Measurements from ENCODE around the gene DOCK7.
"Not testable (repeated sequence)": the region's sequence is repeated elsewhere in the genome, so short reads cannot be mapped to it uniquely, and the experiment has no call there.

DOCK7 gene

GRCh38 chr1:62694479-62694878 is 6.3 kb upstream of the DOCK7 start:
- not testable (repeated sequence) for DNase-seq (ENCODE audit: low read depth in 2 of 2)

GRCh38 chr1:62693123-62693522 is 4.9 kb upstream of the DOCK7 start:
- no peak for DNase-seq (ENCODE audit: low read depth in 2 of 2)

GRCh38 chr1:62691062-62691844 is 3.1 kb upstream of the DOCK7 start:
- no peak for DNase-seq (ENCODE audit: low read depth in 2 of 2)

GRCh38 chr1:62689524-62689923 is 1.3 kb upstream of the DOCK7 start:
- no peak for DNase-seq (ENCODE audit: low read depth in 2 of 2)

GRCh38 chr1:62688687-62689085 is 500 bp upstream of the DOCK7 start:
- no peak for DNase-seq (ENCODE audit: low read depth in 2 of 2)

GRCh38 chr1:62687421-62687902 is 724 bp downstream of the DOCK7 start:
- DNase-seq (ENCODE audit: low read depth in 2 of 2), result no peak

- DNase-seq (ENCODE audit: low read depth in 2 of 2), result no peak
These were observed 1.4 kb downstream of the DOCK7 start for GRCh38 chr1:62686822-62687221.

- no peak for DNase-seq (ENCODE audit: low read depth in 2 of 2)
These were observed 2.7 kb downstream of the DOCK7 start for GRCh38 chr1:62685431-62685859.

- DNase-seq (ENCODE audit: low read depth in 2 of 2), result no peak
These were observed 5.7 kb downstream of the DOCK7 start for GRCh38 chr1:62682531-62682930.

GRCh38 chr1:62680992-62681391 is 7.2 kb downstream of the DOCK7 start:
- DNase-seq (ENCODE audit: low read depth in 2 of 2), result not testable (repeated sequence)

- not testable (repeated sequence) for DNase-seq (ENCODE audit: low read depth in 2 of 2)
These were observed 10.4 kb downstream of the DOCK7 start for GRCh38 chr1:62677822-62678221.

GRCh38 chr1:62676611-62677356 is 11.4 kb downstream of the DOCK7 start:
- DNase-seq (ENCODE audit: low read depth in 2 of 2), result no peak

GRCh38 chr1:62673629-62674028 is 14.6 kb downstream of the DOCK7 start:
- no peak for DNase-seq (ENCODE audit: low read depth in 2 of 2)

- no peak for DNase-seq (ENCODE audit: low read depth in 2 of 2)
These were observed 16.2 kb downstream of the DOCK7 start for GRCh38 chr1:62672029-62672428.

- DNase-seq (ENCODE audit: low read depth in 2 of 2), result no peak
These were observed 33.4 kb downstream of the DOCK7 start for GRCh38 chr1:62654744-62655143.

GRCh38 chr1:62652387-62652786 is 35.8 kb downstream of the DOCK7 start:
- DNase-seq (ENCODE audit: low read depth in 2 of 2), result no peak

GRCh38 chr1:62643283-62643682 is 44.9 kb downstream of the DOCK7 start:
- no peak for DNase-seq (ENCODE audit: low read depth in 2 of 2)

GRCh38 chr1:62637392-62638105 is 50.6 kb downstream of the DOCK7 start:
- no peak for DNase-seq (ENCODE audit: low read depth in 2 of 2)

- no peak for DNase-seq (ENCODE audit: low read depth in 2 of 2)
These were observed 59.7 kb downstream of the DOCK7 start for GRCh38 chr1:62628506-62628905.

- no peak for DNase-seq (ENCODE audit: low read depth in 2 of 2)
These were observed 62.8 kb downstream of the DOCK7 start for GRCh38 chr1:62625415-62625814.

GRCh38 chr1:62621907-62622306 is 66.3 kb downstream of the DOCK7 start:
- no peak for DNase-seq (ENCODE audit: low read depth in 2 of 2)

GRCh38 chr1:62613890-62614289 is 74.3 kb downstream of the DOCK7 start:
- DNase-seq (ENCODE audit: low read depth in 2 of 2), result no peak
